ENCODE results near the gene SKA1. TPM values are rescaled to one million over a fixed set of nuclear protein-coding genes. Genes with fewer than 3 reads are reported as not detected.

SKA1 gene
- total and polyA plus RNA-seq, 12 donors, result 0.30 to 8.6 (median 0.71) TPM

GRCh38 chr18:50439460-50440015, 64.7 kb downstream of the SKA1 start:
- no peak for DNase-seq
- Histone ChIP-seq H3K27ac (no peak overlapping the region), H3K4me1 (replicated peaks in 1 of 2) (no peaks in the 10 kb centered on the region), H3K36me3 (replicated peaks in 1 of 2) (no peaks in the 10 kb centered on the region), H3K9me3 (replicated peaks in 1 of 3) (no peaks in the 10 kb centered on the region), H3K4me3 (no peak overlapping the region), H3K27me3 (no peaks in the 10 kb centered on the region)
- intact Hi-C loops (cut with DNase I), result no loop called here
- no peak for TF ChIP-seq POLR2A (IDR thresholded peaks at IDR 0.05)
- TF ChIP-seq, protein P1, sequence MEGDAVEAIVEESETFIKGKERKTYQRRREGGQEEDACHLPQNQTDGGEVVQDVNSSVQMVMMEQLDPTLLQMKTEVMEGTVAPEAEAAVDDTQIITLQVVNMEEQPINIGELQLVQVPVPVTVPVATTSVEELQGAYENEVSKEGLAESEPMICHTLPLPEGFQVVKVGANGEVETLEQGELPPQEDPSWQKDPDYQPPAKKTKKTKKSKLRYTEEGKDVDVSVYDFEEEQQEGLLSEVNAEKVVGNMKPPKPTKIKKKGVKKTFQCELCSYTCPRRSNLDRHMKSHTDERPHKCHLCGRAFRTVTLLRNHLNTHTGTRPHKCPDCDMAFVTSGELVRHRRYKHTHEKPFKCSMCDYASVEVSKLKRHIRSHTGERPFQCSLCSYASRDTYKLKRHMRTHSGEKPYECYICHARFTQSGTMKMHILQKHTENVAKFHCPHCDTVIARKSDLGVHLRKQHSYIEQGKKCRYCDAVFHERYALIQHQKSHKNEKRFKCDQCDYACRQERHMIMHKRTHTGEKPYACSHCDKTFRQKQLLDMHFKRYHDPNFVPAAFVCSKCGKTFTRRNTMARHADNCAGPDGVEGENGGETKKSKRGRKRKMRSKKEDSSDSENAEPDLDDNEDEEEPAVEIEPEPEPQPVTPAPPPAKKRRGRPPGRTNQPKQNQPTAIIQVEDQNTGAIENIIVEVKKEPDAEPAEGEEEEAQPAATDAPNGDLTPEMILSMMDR (IDR thresholded peaks at IDR 0.05), result no peak
- WGBS, 4 donors, result 63 to 80% (median 75%) methylated on average over 2 of the region's 2 CpGs

DNA sequence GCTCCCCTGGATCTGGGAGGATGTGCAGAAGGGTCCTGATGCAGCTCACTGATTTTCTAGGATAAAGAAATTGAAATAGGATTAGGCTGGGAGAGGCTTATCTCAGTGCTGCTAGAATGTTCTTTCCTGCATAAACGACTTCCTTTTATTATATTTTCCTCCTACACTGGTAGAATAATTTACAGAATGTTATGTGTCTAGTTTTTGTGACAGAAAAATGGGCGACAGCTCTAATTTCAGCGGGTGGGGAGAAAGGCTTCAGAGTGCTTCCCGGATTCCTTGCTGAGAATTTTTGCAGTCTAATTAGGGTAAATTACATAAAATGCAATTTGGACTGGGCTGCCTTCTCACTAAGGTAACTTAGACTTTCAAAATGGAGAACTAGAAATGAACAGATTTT, 66.2 kb downstream of the SKA1 start:
- no peaks in the 10 kb centered on the region for H3K9me3 ChIP-seq (replicated peaks in 1 of 3)
- no peak overlapping the region for H3K27ac ChIP-seq
- H3K36me3 ChIP-seq (replicated peaks in 1 of 2), result no peaks in the 10 kb centered on the region
- no peaks in the 10 kb centered on the region for H3K27me3 ChIP-seq
- no peaks in the 10 kb centered on the region for H3K4me1 ChIP-seq (replicated peaks in 1 of 2)
- WGBS, 4 donors, result 68 to 74% (median 70%) methylated on average over 4 of the region's 4 CpGs
- TF ChIP-seq POLR2A (IDR thresholded peaks at IDR 0.05), result no peak
- TF ChIP-seq, protein P1 (IDR thresholded peaks at IDR 0.05), result no peak
- intact Hi-C loops (cut with DNase I), result no loop called here
- no peak for DNase-seq
- no peak overlapping the region for H3K4me3 ChIP-seq

GRCh38 chr18:50441501-50441900, 66.7 kb downstream of the SKA1 start:
- TF ChIP-seq, protein P1 (IDR thresholded peaks at IDR 0.05), result no peak
- no peak for TF ChIP-seq POLR2A (IDR thresholded peaks at IDR 0.05)
- intact Hi-C loops (cut with DNase I), result no loop called here
- no peak overlapping the region for H3K4me3 ChIP-seq

More at GRCh38 chr18:50441501-50441900, 66.7 kb downstream of the SKA1 start:
- H3K27me3 ChIP-seq, result no peaks in the 10 kb centered on the region
- H3K36me3 ChIP-seq (replicated peaks in 1 of 2), result no peaks in the 10 kb centered on the region
- no peaks in the 10 kb centered on the region for H3K9me3 ChIP-seq (replicated peaks in 1 of 3)
- H3K27ac ChIP-seq, result no peak overlapping the region
- H3K4me1 ChIP-seq (replicated peaks in 1 of 2), result no peaks in the 10 kb centered on the region
- WGBS, 4 donors, result 42 to 47% (median 46%) methylated on average over 1 of the region's 1 CpG
- no peak for DNase-seq

Other genes with a start within 250 kb of the SKA1 start
- 1 to 10 TPM in 8 of 9 donors, under 1 TPM in 1; 0.61 to 9.3 (median 3.7) TPM for gene MYO5B, start 179.9 kb upstream of the SKA1 start, total RNA-seq
- 1 to 10 TPM; 1.6 to 2.8 (median 1.8) TPM for gene MYO5B, start 179.9 kb upstream of the SKA1 start, polyA plus RNA-seq
- 1 to 10 TPM in 5 of 9 donors, under 1 TPM in 4; 0.53 to 4.3 (median 1.2) TPM for gene CFAP53, start 108.6 kb upstream of the SKA1 start, total RNA-seq
- 1 to 10 TPM; 1.1 to 2.8 (median 1.9) TPM for gene CFAP53, start 108.6 kb upstream of the SKA1 start, polyA plus RNA-seq
- gene MBD1, start 93.5 kb upstream of the SKA1 start, total RNA-seq, result 100 to 1,000 TPM in 2 of 9 donors, 10 to 100 TPM in 7; 51.8 to 156 (median 85.9) TPM
- 10 to 100 TPM; 46.2 to 64.3 (median 46.3) TPM for gene MBD1, start 93.5 kb upstream of the SKA1 start, polyA plus RNA-seq
- 100 to 1,000 TPM in 2 of 9 donors, 10 to 100 TPM in 7; 25.2 to 119 (median 62.9) TPM for gene CXXC1, start 87.4 kb upstream of the SKA1 start, total RNA-seq
- gene CXXC1, start 87.4 kb upstream of the SKA1 start, polyA plus RNA-seq, result 100 to 1,000 TPM in 2 of 3 donors, 10 to 100 TPM in 1; 35.6 to 295 (median 249) TPM
- 100 to 1,000 TPM in 1 of 9 donors, 10 to 100 TPM in 8; 18.0 to 231 (median 35.3) TPM for gene MAPK4, start 185.0 kb downstream of the SKA1 start, total RNA-seq
- gene MAPK4, start 185.0 kb downstream of the SKA1 start, polyA plus RNA-seq, result 100 to 1,000 TPM in 1 of 3 donors, 10 to 100 TPM in 2; 16.3 to 128 (median 21.0) TPM